Activated naive CD8-positive, alpha-beta T cell treated with anti-CD3 and anti-CD28 coated beads for 36 hours (primary cell): ENCODE results near the gene RANBP3L. TPM values are rescaled to one million over a fixed set of nuclear protein-coding genes. Genes with fewer than 3 reads are reported as not detected.
"Not testable (repeated sequence)": the region's sequence is repeated elsewhere in the genome, so short reads cannot be mapped to it uniquely, and the experiment has no call there.

Experiments
- DNase-seq: peaks from one replicate; pipeline ENCODE4 v3.0.0; 2021
- H3K27ac Mint-ChIP-seq: one replicate; pipeline ENCODE4 v1.8.0; 2022; ENCODE audit warnings: mild to moderate bottlenecking, moderate library complexity, mixed read lengths
- H3K27me3 Mint-ChIP-seq: one replicate; pipeline ENCODE4 v1.8.0; 2022; ENCODE audit warnings: mild to moderate bottlenecking, mixed read lengths
- H3K36me3 Mint-ChIP-seq: one replicate; pipeline ENCODE4 v1.8.0; 2021; ENCODE audit warnings: mild to moderate bottlenecking, mixed read lengths
- H3K4me1 Mint-ChIP-seq: one replicate; pipeline ENCODE4 v1.8.0; 2021; ENCODE audit warnings: mixed read lengths
- H3K4me3 Mint-ChIP-seq: one replicate; pipeline ENCODE4 v1.8.0; 2022; ENCODE audit warnings: mild to moderate bottlenecking, moderate library complexity, mixed read lengths
- H3K9me3 Mint-ChIP-seq: one replicate; pipeline ENCODE4 v1.8.0; 2022; ENCODE audit warnings: mixed read lengths
- total RNA-seq, 2 experiments: library from RNA; stranded (reverse); gene quantifications; one replicate each; pipeline ENCODE4 v1.2.3, GENCODE V29; 2021

The RANBP3L gene
- total RNA-seq, 2 experiments from 2014 or later, result 0.10 to 0.14 TPM

GRCh38 chr5:36215910-36216309 is 85.8 kb downstream of the RANBP3L start:
- Mint-ChIP-seq H3K27ac (no peak overlapping the region), H3K9me3 (no peaks in the 10 kb centered on the region), H3K4me1 (no peaks in the 10 kb centered on the region), H3K36me3 (peaks cover 14% of the 10 kb centered on the region), H3K27me3 (no peaks in the 10 kb centered on the region), H3K4me3 (no peak overlapping the region)
- no peak for DNase-seq

GRCh38 chr5:36214436-36214835 is 87.3 kb downstream of the RANBP3L start:
- Mint-ChIP-seq H3K4me3 (no peak overlapping the region), H3K9me3 (no peaks in the 10 kb centered on the region), H3K4me1 (no peaks in the 10 kb centered on the region), H3K27ac (no peak overlapping the region), H3K27me3 (no peaks in the 10 kb centered on the region), H3K36me3 (peaks cover 11% of the 10 kb centered on the region)
- DNase-seq, result no peak

GRCh38 chr5:36209664-36210063 is 92.0 kb downstream of the RANBP3L start:
- H3K27me3 Mint-ChIP-seq, result no peaks in the 10 kb centered on the region
- H3K9me3 Mint-ChIP-seq, result no peaks in the 10 kb centered on the region
- DNase-seq, result no peak
- H3K4me3 Mint-ChIP-seq, result no peak overlapping the region
- H3K36me3 Mint-ChIP-seq, result peaks cover 16% of the 10 kb centered on the region
- no peak overlapping the region for H3K27ac Mint-ChIP-seq
- H3K4me1 Mint-ChIP-seq, result no peaks in the 10 kb centered on the region

GRCh38 chr5:36208786-36209185 is 92.9 kb downstream of the RANBP3L start:
- H3K36me3 Mint-ChIP-seq, result peaks cover 15% of the 10 kb centered on the region
- no peaks in the 10 kb centered on the region for H3K4me1 Mint-ChIP-seq
- H3K27ac Mint-ChIP-seq, result no peak overlapping the region
- no peaks in the 10 kb centered on the region for H3K27me3 Mint-ChIP-seq
- no peaks in the 10 kb centered on the region for H3K9me3 Mint-ChIP-seq
- DNase-seq, result no peak
- no peak overlapping the region for H3K4me3 Mint-ChIP-seq

- no peaks in the 10 kb centered on the region for H3K27me3 Mint-ChIP-seq
- peaks cover 4% of the 10 kb centered on the region for H3K4me1 Mint-ChIP-seq
- H3K9me3 Mint-ChIP-seq, result no peaks in the 10 kb centered on the region
- no peak overlapping the region for H3K4me3 Mint-ChIP-seq
- H3K36me3 Mint-ChIP-seq, result peaks cover 14% of the 10 kb centered on the region
- H3K27ac Mint-ChIP-seq, result no peak overlapping the region
- no peak for DNase-seq
These were observed 94.8 kb downstream of the RANBP3L start for GRCh38 chr5:36206913-36207312.

GRCh38 chr5:36205329-36205728 is 96.4 kb downstream of the RANBP3L start:
- no peak for DNase-seq
- Mint-ChIP-seq H3K36me3 (peaks cover 14% of the 10 kb centered on the region), H3K4me3 (no peak overlapping the region), H3K27ac (no peak overlapping the region), H3K4me1 (peaks cover 4% of the 10 kb centered on the region), H3K9me3 (no peaks in the 10 kb centered on the region), H3K27me3 (no peaks in the 10 kb centered on the region)

GRCh38 chr5:36202521-36202961 is 99.2 kb downstream of the RANBP3L start:
- H3K27ac Mint-ChIP-seq, result no peak overlapping the region
- H3K36me3 Mint-ChIP-seq, result peaks cover 16% of the 10 kb centered on the region
- H3K4me3 Mint-ChIP-seq, result no peak overlapping the region
- no peaks in the 10 kb centered on the region for H3K27me3 Mint-ChIP-seq
- no peak for DNase-seq
- H3K4me1 Mint-ChIP-seq, result peaks cover 4% of the 10 kb centered on the region
- no peaks in the 10 kb centered on the region for H3K9me3 Mint-ChIP-seq

- no peak for DNase-seq
- peaks cover 6% of the 10 kb centered on the region for H3K36me3 Mint-ChIP-seq
- H3K4me3 Mint-ChIP-seq, result no peak overlapping the region
- no peaks in the 10 kb centered on the region for H3K27me3 Mint-ChIP-seq
- no peak overlapping the region for H3K27ac Mint-ChIP-seq
- peaks cover 4% of the 10 kb centered on the region for H3K4me1 Mint-ChIP-seq
- H3K9me3 Mint-ChIP-seq, result no peaks in the 10 kb centered on the region
These were observed 101.2 kb downstream of the RANBP3L start for GRCh38 chr5:36200513-36200912.

- H3K4me3 Mint-ChIP-seq, result no peak overlapping the region
- no peaks in the 10 kb centered on the region for H3K27me3 Mint-ChIP-seq
- peaks cover 4% of the 10 kb centered on the region for H3K4me1 Mint-ChIP-seq
- H3K36me3 Mint-ChIP-seq, result peaks cover 6% of the 10 kb centered on the region
- H3K9me3 Mint-ChIP-seq, result no peaks in the 10 kb centered on the region
- H3K27ac Mint-ChIP-seq, result no peak overlapping the region
- DNase-seq, result no peak
These were observed 102.1 kb downstream of the RANBP3L start for GRCh38 chr5:36199620-36200019.

GRCh38 chr5:36198783-36199182 is 102.9 kb downstream of the RANBP3L start:
- not testable (repeated sequence) for H3K27me3 Mint-ChIP-seq, DNase-seq, H3K4me3 Mint-ChIP-seq

More at GRCh38 chr5:36198783-36199182, 102.9 kb downstream of the RANBP3L start:
- not testable (repeated sequence) for H3K36me3 Mint-ChIP-seq, H3K4me1 Mint-ChIP-seq, H3K27ac Mint-ChIP-seq, H3K9me3 Mint-ChIP-seq

Other genes with a start within 250 kb of the RANBP3L start
- gene UGT3A2, start 235.0 kb downstream of the RANBP3L start, total RNA-seq, result not detected
- gene LMBRD2, start 150.0 kb downstream of the RANBP3L start, total RNA-seq, result 10 to 100 TPM in 1 of 2 experiments, 1 to 10 TPM in 1; 9.3 to 11.5 TPM
- 10 to 100 TPM; 61.6 to 63.4 TPM for gene SKP2, start 149.8 kb downstream of the RANBP3L start, total RNA-seq
- 10 to 100 TPM; 24.5 to 30.5 TPM for gene NADK2, start 60.0 kb downstream of the RANBP3L start, total RNA-seq